Measurements from ENCODE around the gene WNT7A.

Gene WNT7A

GRCh38 chr3:13821126-13821525, 58.7 kb downstream of the WNT7A start:
- no peak overlapping the region for H3K4me3 ChIP-seq (ENCODE audit: low read length, poor library complexity, severe bottlenecking)

DNA sequence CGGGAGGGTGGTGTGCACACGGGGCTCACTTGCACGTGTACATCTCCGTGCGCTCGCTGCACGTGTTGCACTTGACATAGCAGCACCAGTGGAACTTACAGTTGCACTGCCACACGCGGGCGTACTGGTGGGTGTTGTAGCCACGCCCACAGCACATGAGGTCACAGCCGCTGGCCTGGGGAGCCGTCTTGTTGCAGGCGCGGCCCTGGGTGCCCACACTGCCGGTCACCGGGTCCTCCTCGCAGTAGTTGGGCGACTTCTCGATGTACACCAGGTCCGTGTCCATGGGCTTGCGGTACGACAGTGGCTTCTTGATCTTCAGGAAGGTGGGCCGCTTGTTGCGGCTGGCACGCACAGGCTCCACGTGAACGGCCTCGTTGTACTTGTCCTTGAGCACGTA, 61.0 kb downstream of the WNT7A start:
- no peak overlapping the region for H3K4me2 ChIP-seq (ENCODE audit: low read depth, low read length, poor library complexity, severe bottlenecking)

More at GRCh38 chr3:13821126-13821525, 58.7 kb downstream of the WNT7A start:
- Histone ChIP-seq H3K9ac (ENCODE audit: low read depth, low read length, poor library complexity, severe bottlenecking) (no peak overlapping the region), H2AFZ (ENCODE audit: low read length) (no peak overlapping the region), H3K4me1 (ENCODE audit: insufficient read depth, low read length, poor library complexity, severe bottlenecking) (no peaks in the 10 kb centered on the region), H3F3A (ENCODE audit: low read depth) (no peaks in the 10 kb centered on the region), H3K36me3 (ENCODE audit: insufficient read depth, low read length) (no peaks in the 10 kb centered on the region), H3K27me3 (ENCODE audit: insufficient read depth, low read length, poor library complexity, severe bottlenecking) (no peaks in the 10 kb centered on the region), H3K9me3 (ENCODE audit: insufficient read depth, low read depth, low read length) (peaks cover 3% of the 10 kb centered on the region; the same call in 1 of the 2 replicates), H3K79me2 (ENCODE audit: insufficient read depth, low read length) (no peaks in the 10 kb centered on the region), H3K4me2 (ENCODE audit: low read depth, low read length, poor library complexity, severe bottlenecking) (no peak overlapping the region), H4K20me1 (ENCODE audit: insufficient read depth, low read length, poor library complexity, severe bottlenecking) (no peaks in the 10 kb centered on the region), H3K9me2 (replicated peaks; ENCODE audit: low read depth, low read length) (no peaks in the 10 kb centered on the region)
- TF ChIP-seq, protein P1, sequence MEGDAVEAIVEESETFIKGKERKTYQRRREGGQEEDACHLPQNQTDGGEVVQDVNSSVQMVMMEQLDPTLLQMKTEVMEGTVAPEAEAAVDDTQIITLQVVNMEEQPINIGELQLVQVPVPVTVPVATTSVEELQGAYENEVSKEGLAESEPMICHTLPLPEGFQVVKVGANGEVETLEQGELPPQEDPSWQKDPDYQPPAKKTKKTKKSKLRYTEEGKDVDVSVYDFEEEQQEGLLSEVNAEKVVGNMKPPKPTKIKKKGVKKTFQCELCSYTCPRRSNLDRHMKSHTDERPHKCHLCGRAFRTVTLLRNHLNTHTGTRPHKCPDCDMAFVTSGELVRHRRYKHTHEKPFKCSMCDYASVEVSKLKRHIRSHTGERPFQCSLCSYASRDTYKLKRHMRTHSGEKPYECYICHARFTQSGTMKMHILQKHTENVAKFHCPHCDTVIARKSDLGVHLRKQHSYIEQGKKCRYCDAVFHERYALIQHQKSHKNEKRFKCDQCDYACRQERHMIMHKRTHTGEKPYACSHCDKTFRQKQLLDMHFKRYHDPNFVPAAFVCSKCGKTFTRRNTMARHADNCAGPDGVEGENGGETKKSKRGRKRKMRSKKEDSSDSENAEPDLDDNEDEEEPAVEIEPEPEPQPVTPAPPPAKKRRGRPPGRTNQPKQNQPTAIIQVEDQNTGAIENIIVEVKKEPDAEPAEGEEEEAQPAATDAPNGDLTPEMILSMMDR (conservative IDR thresholded peaks at IDR 0.05; ENCODE audit: low read length) = no peak
- TF ChIP-seq EZH2phosphoT487 (IDR thresholded peaks at IDR 0.05; ENCODE audit: borderline replicate concordance) = no peak

DNA sequence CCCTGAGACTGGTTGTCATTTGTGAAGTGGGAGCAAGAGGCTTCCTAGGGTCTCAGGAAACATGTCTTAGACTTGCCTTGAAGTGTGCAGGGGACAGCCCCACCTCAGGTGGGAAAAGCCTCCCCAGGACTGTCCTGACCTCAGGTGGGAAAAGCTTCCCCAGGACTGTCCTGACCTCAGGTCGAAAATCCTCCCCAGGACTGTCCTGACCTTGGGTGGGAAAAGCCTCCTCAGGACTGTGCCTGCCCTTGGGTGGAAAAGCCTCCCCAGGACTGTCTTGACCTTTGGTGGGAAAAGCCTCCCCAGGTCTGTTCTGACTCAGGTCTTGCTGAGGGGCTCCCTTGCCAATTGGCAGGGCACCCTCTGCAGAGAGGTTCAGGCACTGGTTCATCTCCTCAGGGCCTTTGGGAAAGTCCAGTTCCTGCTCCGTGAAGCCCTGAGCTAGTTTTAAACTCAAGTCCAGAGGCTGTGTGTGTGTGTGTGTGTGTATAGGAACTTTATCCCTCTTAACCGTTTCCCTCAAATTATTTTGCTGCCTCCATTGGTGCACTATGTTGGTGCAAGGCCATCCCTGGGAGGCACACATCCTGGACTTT, 64.7 kb downstream of the WNT7A start:
- Histone ChIP-seq H3K9ac (ENCODE audit: low read depth, low read length, poor library complexity, severe bottlenecking) (no peak overlapping the region), H4K20me1 (ENCODE audit: insufficient read depth, low read length, poor library complexity, severe bottlenecking) (no peaks in the 10 kb centered on the region), H3K27me3 (ENCODE audit: insufficient read depth, low read length, poor library complexity, severe bottlenecking) (no peaks in the 10 kb centered on the region), H2AFZ (ENCODE audit: low read length) (no peak overlapping the region), H3F3A (ENCODE audit: low read depth) (no peaks in the 10 kb centered on the region), H3K36me3 (ENCODE audit: insufficient read depth, low read length) (no peaks in the 10 kb centered on the region), H3K4me1 (ENCODE audit: insufficient read depth, low read length, poor library complexity, severe bottlenecking) (no peaks in the 10 kb centered on the region), H3K9me2 (replicated peaks; ENCODE audit: low read depth, low read length) (no peaks in the 10 kb centered on the region), H3K4me2 (ENCODE audit: low read depth, low read length, poor library complexity, severe bottlenecking) (no peak overlapping the region), H3K9me3 (ENCODE audit: insufficient read depth, low read depth, low read length) (peaks cover 26% of the 10 kb centered on the region; the same call in 1 of the 2 replicates), H3K4me3 (ENCODE audit: low read length, poor library complexity, severe bottlenecking) (no peak overlapping the region), H3K79me2 (ENCODE audit: insufficient read depth, low read length) (no peaks in the 10 kb centered on the region)
- no peak for TF ChIP-seq EZH2phosphoT487 (IDR thresholded peaks at IDR 0.05; ENCODE audit: borderline replicate concordance)
- TF ChIP-seq, protein P1 (conservative IDR thresholded peaks at IDR 0.05; ENCODE audit: low read length) = no peak

More for the DNA sequence above, 61.0 kb downstream of the WNT7A start:
- Histone ChIP-seq H4K20me1 (ENCODE audit: insufficient read depth, low read length, poor library complexity, severe bottlenecking) (no peaks in the 10 kb centered on the region), H3K79me2 (ENCODE audit: insufficient read depth, low read length) (no peaks in the 10 kb centered on the region), H3K9ac (ENCODE audit: low read depth, low read length, poor library complexity, severe bottlenecking) (no peak overlapping the region), H3K36me3 (ENCODE audit: insufficient read depth, low read length) (no peaks in the 10 kb centered on the region), H2AFZ (ENCODE audit: low read length) (no peak overlapping the region), H3K27me3 (ENCODE audit: insufficient read depth, low read length, poor library complexity, severe bottlenecking) (no peaks in the 10 kb centered on the region), H3K4me3 (ENCODE audit: low read length, poor library complexity, severe bottlenecking) (no peak overlapping the region), H3K9me2 (replicated peaks; ENCODE audit: low read depth, low read length) (no peaks in the 10 kb centered on the region), H3K4me1 (ENCODE audit: insufficient read depth, low read length, poor library complexity, severe bottlenecking) (no peaks in the 10 kb centered on the region), H3K9me3 (ENCODE audit: insufficient read depth, low read depth, low read length) (peaks cover 23% of the 10 kb centered on the region; the same call in 1 of the 2 replicates), H3F3A (ENCODE audit: low read depth) (no peaks in the 10 kb centered on the region)
- TF ChIP-seq, protein P1 (conservative IDR thresholded peaks at IDR 0.05; ENCODE audit: low read length) = no peak
- no peak for TF ChIP-seq EZH2phosphoT487 (IDR thresholded peaks at IDR 0.05; ENCODE audit: borderline replicate concordance)
